GM12874 (cell line): ENCODE results near the gene ETHE1.

Experiments
- TF ChIP-seq, protein P1 (sequence below): IDR thresholded peaks from 2 replicates; pipeline ENCODE4 v1.5.1; 2011; ENCODE audit warnings: low read depth, mild to moderate bottlenecking, control low read depth, low read length, moderate library complexity; ENCODE audit not compliant: insufficient read depth

The ETHE1 gene

GRCh38 chr19:43525836-43526771 is 897 bp downstream of the ETHE1 start:
- TF ChIP-seq, protein P1, sequence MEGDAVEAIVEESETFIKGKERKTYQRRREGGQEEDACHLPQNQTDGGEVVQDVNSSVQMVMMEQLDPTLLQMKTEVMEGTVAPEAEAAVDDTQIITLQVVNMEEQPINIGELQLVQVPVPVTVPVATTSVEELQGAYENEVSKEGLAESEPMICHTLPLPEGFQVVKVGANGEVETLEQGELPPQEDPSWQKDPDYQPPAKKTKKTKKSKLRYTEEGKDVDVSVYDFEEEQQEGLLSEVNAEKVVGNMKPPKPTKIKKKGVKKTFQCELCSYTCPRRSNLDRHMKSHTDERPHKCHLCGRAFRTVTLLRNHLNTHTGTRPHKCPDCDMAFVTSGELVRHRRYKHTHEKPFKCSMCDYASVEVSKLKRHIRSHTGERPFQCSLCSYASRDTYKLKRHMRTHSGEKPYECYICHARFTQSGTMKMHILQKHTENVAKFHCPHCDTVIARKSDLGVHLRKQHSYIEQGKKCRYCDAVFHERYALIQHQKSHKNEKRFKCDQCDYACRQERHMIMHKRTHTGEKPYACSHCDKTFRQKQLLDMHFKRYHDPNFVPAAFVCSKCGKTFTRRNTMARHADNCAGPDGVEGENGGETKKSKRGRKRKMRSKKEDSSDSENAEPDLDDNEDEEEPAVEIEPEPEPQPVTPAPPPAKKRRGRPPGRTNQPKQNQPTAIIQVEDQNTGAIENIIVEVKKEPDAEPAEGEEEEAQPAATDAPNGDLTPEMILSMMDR = no peak

- TF ChIP-seq, protein P1 = no peak
Observed at GRCh38 chr19:43524922-43525835, 1.8 kb downstream of the ETHE1 start.

DNA sequence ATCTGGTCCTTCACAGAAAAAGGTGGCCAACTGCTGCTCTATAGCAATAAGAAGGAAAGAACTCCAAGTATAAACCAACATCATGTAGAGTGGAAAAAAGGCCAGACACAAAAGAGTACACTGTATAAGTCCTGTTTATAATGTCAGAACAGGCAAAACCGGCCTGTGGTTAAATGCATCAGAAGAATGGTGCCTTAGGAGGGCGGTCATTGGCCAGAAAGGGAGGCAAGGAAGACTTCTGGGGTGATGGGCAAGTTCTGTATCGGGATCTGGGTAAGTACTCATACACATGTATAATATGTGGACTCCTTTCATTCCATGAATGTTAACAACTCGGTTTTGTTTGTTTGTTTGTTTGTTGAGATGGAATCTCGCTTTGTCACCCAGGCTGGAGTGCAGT is 4.1 kb downstream of the ETHE1 start:
- TF ChIP-seq, protein P1 = no peak

GRCh38 chr19:43519436-43520088 is 7.4 kb downstream of the ETHE1 start:
- TF ChIP-seq, protein P1 = peak; percentile 85

DNA sequence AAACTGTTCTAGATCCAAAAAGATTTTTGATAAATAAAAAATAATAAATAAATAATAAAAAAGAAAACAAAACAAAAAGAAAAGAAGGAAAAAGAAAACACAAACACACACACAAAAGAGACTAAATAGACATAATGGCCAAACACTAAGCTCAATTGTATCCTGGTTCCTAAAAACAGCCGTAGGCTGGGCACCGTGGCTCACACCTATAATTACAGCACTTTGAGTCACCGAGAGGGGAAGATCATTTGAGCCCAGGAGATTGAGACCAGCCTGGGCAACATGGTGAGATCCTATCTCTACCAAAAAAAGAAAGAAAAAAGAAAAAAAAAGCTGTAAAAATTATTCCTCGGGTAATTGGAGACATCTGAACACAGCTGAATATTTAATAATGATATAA is 8.9 kb downstream of the ETHE1 start:
- TF ChIP-seq, protein P1 = no peak

DNA sequence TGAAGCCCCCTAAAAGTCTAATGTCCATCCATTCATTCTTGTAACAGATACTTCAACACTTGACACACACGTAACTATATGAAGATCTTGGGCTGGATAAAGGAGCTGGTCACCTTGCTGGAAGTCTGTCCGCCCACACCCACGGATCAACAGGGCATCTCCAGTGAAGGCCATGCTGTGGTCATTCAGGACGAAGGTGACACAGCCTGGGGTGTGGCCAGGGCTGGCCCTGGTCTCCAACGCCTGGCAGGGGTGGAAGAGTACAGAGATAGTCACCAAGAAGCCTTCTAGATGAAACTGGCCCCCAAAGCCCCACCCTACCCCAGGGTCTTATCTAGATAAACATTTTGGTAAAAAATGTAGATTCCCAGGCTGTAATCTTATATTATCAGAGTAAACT is 15.7 kb downstream of the ETHE1 start:
- TF ChIP-seq, protein P1 = no peak

GRCh38 chr19:43510713-43511112 is 16.3 kb downstream of the ETHE1 start:
- TF ChIP-seq, protein P1 = no peak
